Karpas-422 (cell line): ENCODE data around the gene RBM39. TPM values are rescaled to one million over a fixed set of nuclear protein-coding genes. Genes with fewer than 3 reads are reported as not detected.

ENCODE experiments used
- DNase-seq: peaks from one replicate; pipeline ENCODE4 v3.0.0-alpha.2; 2015
- H2AFZ ChIP-seq: fragments of 200-600 bp; sonication (generic); 2 replicates; pipeline ENCODE4 v1.6.1; 2014; ENCODE audit warnings: antibody characterized with exemption, low read length, mixed read lengths
- H3K27ac ChIP-seq: fragments of 200-600 bp; sonication (generic); 2 replicates; pipeline ENCODE4 v1.5.1; 2014; ENCODE audit warnings: mild to moderate bottlenecking, low read length, moderate library complexity
- H3K27me3 ChIP-seq: fragments of 200-600 bp; sonication (generic); 2 replicates; pipeline ENCODE4 v1.6.1; 2014; ENCODE audit warnings: low read length, mixed read lengths
- H3K36me3 ChIP-seq: fragments of 200-600 bp; sonication (generic); 2 replicates; pipeline ENCODE4 v1.6.1; 2014; ENCODE audit warnings: low read length, mixed read lengths; ENCODE audit not compliant: insufficient read depth
- H3K4me1 ChIP-seq: fragments of 200-600 bp; sonication (generic); 2 replicates; pipeline ENCODE4 v1.6.1; 2014; ENCODE audit warnings: mild to moderate bottlenecking, low read length, mixed read lengths
- H3K4me2 ChIP-seq: fragments of 200-600 bp; sonication (generic); 2 replicates; pipeline ENCODE4 v1.6.1; 2014; ENCODE audit warnings: low read length, low read depth, mild to moderate bottlenecking; ENCODE audit not compliant: poor library complexity, severe bottlenecking
- H3K4me3 ChIP-seq: fragments of 200-600 bp; sonication (generic); 2 replicates; pipeline ENCODE4 v1.5.1; 2014; ENCODE audit warnings: mild to moderate bottlenecking, antibody characterized with exemption, low read length, mixed read lengths
- H3K79me2 ChIP-seq: fragments of 200-600 bp; sonication (generic); 2 replicates; pipeline ENCODE4 v1.6.1; 2014; ENCODE audit warnings: mild to moderate bottlenecking, low read length, mixed read lengths
- H3K9ac ChIP-seq: fragments of 200-600 bp; sonication (generic); 2 replicates; pipeline ENCODE4 v1.6.0; 2014; ENCODE audit warnings: low read length
- H3K9me2 ChIP-seq: fragments of 200-600 bp; sonication (generic), shearing (Covaris generic); replicated peaks from 2 replicates; pipeline ENCODE4 v1.6.0; 2014; ENCODE audit warnings: mild to moderate bottlenecking, low read length, moderate library complexity; ENCODE audit not compliant: insufficient read depth
- H3K9me3 ChIP-seq: fragments of 300-700, 200-600 bp; sonication (generic); 2 replicates; pipeline ENCODE4 v1.6.1; 2014; ENCODE audit warnings: low read length, mixed read lengths
- H4K20me1 ChIP-seq: fragments of 200-600 bp; sonication (generic); 2 replicates; pipeline ENCODE4 v1.6.1; 2014; ENCODE audit warnings: mild to moderate bottlenecking, antibody characterized with exemption, low read length, low read depth; ENCODE audit not compliant: insufficient read depth
- small RNA-seq: library from RNA; depleted of rRNA; stranded (forward); fragments of <200 nt; gene quantifications from one replicate; pipeline ENCODE3, GENCODE V24; 2014
- total RNA-seq: library from RNA; depleted of rRNA; stranded (reverse); fragments of >200 nt; shearing (Covaris generic); gene quantifications from 2 replicates; pipeline ENCODE4 v1.2.3, GENCODE V29; 2014; ENCODE audit warnings: low replicate concordance; rRNA removed

Gene RBM39
- total RNA-seq, 1 experiment from 2014 or later, result 375 TPM

DNA sequence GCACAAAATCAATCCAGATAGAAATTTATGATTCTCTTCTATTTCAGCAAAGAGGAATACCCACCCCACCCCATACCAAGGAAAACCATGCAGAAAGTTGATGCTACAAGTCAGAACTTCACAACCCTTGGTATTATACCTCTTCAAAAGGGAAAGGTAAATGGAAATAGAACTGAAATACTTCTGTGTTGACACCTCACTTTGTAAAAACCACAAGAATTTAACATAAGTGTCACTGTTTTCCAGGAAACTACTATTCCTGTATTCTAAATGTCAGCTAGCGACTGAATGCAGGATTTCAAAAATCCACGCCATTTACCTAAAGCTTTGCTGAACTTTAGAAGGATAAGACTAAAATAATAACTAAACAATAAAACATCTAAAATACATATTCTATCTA lies 81.0 kb downstream of the RBM39 start:
- peaks cover 77% of the 10 kb centered on the region for H4K20me1 ChIP-seq
- peak overlapping the region; percentile 96 for H3K4me2 ChIP-seq
- peaks cover 42% of the 10 kb centered on the region for H3K36me3 ChIP-seq
- H3K27ac ChIP-seq, result no peak overlapping the region
- peaks cover 86% of the 10 kb centered on the region for H3K79me2 ChIP-seq
- no peak overlapping the region for H3K9ac ChIP-seq
- no peaks in the 10 kb centered on the region for H3K9me2 ChIP-seq
- H3K27me3 ChIP-seq, result no peaks in the 10 kb centered on the region
- peaks cover 43% of the 10 kb centered on the region for H3K4me1 ChIP-seq
- no peak overlapping the region; the same call in 1 of the 2 replicates for H3K4me3 ChIP-seq
- H3K9me3 ChIP-seq, result no peaks in the 10 kb centered on the region
- no peak overlapping the region for H2AFZ ChIP-seq
- DNase-seq, result no peak

GRCh38 chr20:35660122-35660937 lies 81.7 kb downstream of the RBM39 start:
- H3K4me3 ChIP-seq, result no peak overlapping the region

DNA sequence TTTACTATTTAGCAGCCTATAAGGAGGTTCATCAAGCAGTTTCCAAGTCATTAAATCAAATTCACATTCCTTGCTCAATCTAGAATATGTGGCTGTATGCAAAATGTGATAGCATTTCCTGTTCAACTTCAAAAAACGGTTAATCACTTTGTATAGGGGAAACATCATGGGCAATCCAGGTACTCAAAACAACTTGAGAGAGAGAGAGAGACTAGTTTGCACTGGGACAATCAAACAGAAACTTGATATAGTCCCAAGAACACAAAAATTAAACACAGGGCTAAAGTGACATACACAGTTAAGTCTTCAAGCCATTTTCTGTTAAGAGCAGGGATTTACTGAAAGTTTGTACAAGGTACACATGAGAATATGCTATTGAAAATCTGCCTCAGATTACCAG lies 84.8 kb downstream of the RBM39 start:
- H3K4me2 ChIP-seq, result no peak overlapping the region

More at GRCh38 chr20:35660122-35660937, 81.7 kb downstream of the RBM39 start:
- no peaks in the 10 kb centered on the region for H3K27me3 ChIP-seq
- peak overlapping the region; percentile 96 for H3K4me2 ChIP-seq
- peaks cover 43% of the 10 kb centered on the region for H3K4me1 ChIP-seq
- no peak overlapping the region for H2AFZ ChIP-seq
- H3K9ac ChIP-seq, result no peak overlapping the region
- no peaks in the 10 kb centered on the region for H3K9me3 ChIP-seq
- peaks cover 93% of the 10 kb centered on the region for H3K79me2 ChIP-seq
- no peak for DNase-seq
- H3K36me3 ChIP-seq, result peaks cover 49% of the 10 kb centered on the region
- no peaks in the 10 kb centered on the region for H3K9me2 ChIP-seq
- peaks cover 82% of the 10 kb centered on the region for H4K20me1 ChIP-seq
- no peak overlapping the region for H3K27ac ChIP-seq

GRCh38 chr20:35654415-35654814 lies 87.6 kb downstream of the RBM39 start:
- Histone ChIP-seq H3K27ac (no peak overlapping the region), H3K9me3 (no peaks in the 10 kb centered on the region), H3K4me3 (no peak overlapping the region), H3K4me2 (no peak overlapping the region), H3K9ac (no peak overlapping the region), H4K20me1 (peaks cover 59% of the 10 kb centered on the region), H3K27me3 (no peaks in the 10 kb centered on the region), H3K4me1 (no peaks in the 10 kb centered on the region), H3K79me2 (peaks cover 99% of the 10 kb centered on the region), H3K36me3 (peaks cover 69% of the 10 kb centered on the region), H2AFZ (no peak overlapping the region), H3K9me2 (no peaks in the 10 kb centered on the region)
- no peak for DNase-seq

More for the DNA sequence above, 84.8 kb downstream of the RBM39 start:
- Histone ChIP-seq H4K20me1 (peaks cover 86% of the 10 kb centered on the region), H3K9me2 (no peaks in the 10 kb centered on the region), H2AFZ (no peak overlapping the region), H3K27ac (no peak overlapping the region), H3K27me3 (no peaks in the 10 kb centered on the region), H3K9ac (no peak overlapping the region), H3K4me3 (no peak overlapping the region), H3K79me2 (peaks cover 99% of the 10 kb centered on the region), H3K4me1 (peaks cover 25% of the 10 kb centered on the region), H3K36me3 (peaks cover 66% of the 10 kb centered on the region), H3K9me3 (no peaks in the 10 kb centered on the region)
- DNase-seq, result no peak

- H3K4me3 ChIP-seq, result no peak overlapping the region
- no peak for DNase-seq
- H3K27ac ChIP-seq, result no peak overlapping the region
- no peaks in the 10 kb centered on the region for H3K9me2 ChIP-seq
- H4K20me1 ChIP-seq, result peaks cover 54% of the 10 kb centered on the region
- no peak overlapping the region for H3K9ac ChIP-seq
- H3K27me3 ChIP-seq, result no peaks in the 10 kb centered on the region
- H3K79me2 ChIP-seq, result peaks cover 99% of the 10 kb centered on the region
- peaks cover 65% of the 10 kb centered on the region for H3K36me3 ChIP-seq
- no peaks in the 10 kb centered on the region for H3K9me3 ChIP-seq
- H3K4me1 ChIP-seq, result no peaks in the 10 kb centered on the region
- H2AFZ ChIP-seq, result no peak overlapping the region
- H3K4me2 ChIP-seq, result no peak overlapping the region
These were observed 88.2 kb downstream of the RBM39 start for GRCh38 chr20:35653893-35654292.

Small RNA genes lying within 50 kb of the gene (small RNA-seq; reads per million reads assigned to genes)
- gene RF00026, result not detected

Other genes starting within 250 kb of the RBM39 start
- not detected in 2 replicates for gene C20orf173, start 212.6 kb downstream of the RBM39 start, total RNA-seq
- gene ERGIC3, start 200.2 kb downstream of the RBM39 start, total RNA-seq, result 242 and 305 TPM in 2 replicates
- gene SPAG4, start 126.4 kb downstream of the RBM39 start, total RNA-seq, result 6.4 and 11.1 TPM in 2 replicates
- gene CPNE1, start 77.4 kb downstream of the RBM39 start, total RNA-seq, result 205 and 216 TPM in 2 replicates
- 39.6 and 78.5 TPM in 2 replicates for gene RBM12, start 77.4 kb downstream of the RBM39 start, total RNA-seq
- 62.6 and 79.6 TPM in 2 replicates for gene NFS1, start 42.9 kb downstream of the RBM39 start, total RNA-seq
- 242 and 325 TPM in 2 replicates for gene ROMO1, start 42.9 kb downstream of the RBM39 start, total RNA-seq
- gene PHF20, start 29.8 kb upstream of the RBM39 start, total RNA-seq, result 27.8 and 41.7 TPM in 2 replicates
- 75.9 and 123 TPM in 2 replicates for gene SCAND1, start 212.2 kb upstream of the RBM39 start, total RNA-seq
- gene CNBD2, start 226.3 kb upstream of the RBM39 start, total RNA-seq, result 8.4 and 10.4 TPM in 2 replicates